T-helper 2 cell treated with Interferon-gamma antibody and Interleukin-4, amounts not matched to agents 100 ng/mL and 5 ng/mL, for 36 hours (primary cell): ENCODE data around the gene HSD17B12. TPM values are rescaled to one million over a fixed set of nuclear protein-coding genes. Genes with fewer than 3 reads are reported as not detected.

Experiments
- total RNA-seq: library from RNA; stranded (reverse); gene quantifications from 2 replicates; pipeline ENCODE4 v1.2.3, GENCODE V29; 2022

The HSD17B12 gene
- total RNA-seq, 1 donor from 2014 or later: 46.0 TPM

Other genes with a start within 250 kb of the HSD17B12 start
- 27.2 and 32.4 TPM in 2 replicates for gene ALKBH3, start 200.1 kb downstream of the HSD17B12 start, total RNA-seq